Keratinocyte (primary cell): ENCODE data around the gene UGT2A2. TPM values are rescaled to one million over a fixed set of nuclear protein-coding genes. Genes with fewer than 3 reads are reported as not detected.

Experiments used
- DNase-seq: peaks from one replicate; pipeline ENCODE4 v3.0.0-alpha.2; 2011; ENCODE audit warnings: low read depth, missing footprints, low spot score
- FAIRE-seq: peaks from 2 replicates; lab custom pipeline; 2011; peaks lifted over from hg19 to GRCh38; lab: Jason Lieb, UNC
- H2AFZ ChIP-seq: 2 replicates; pipeline ENCODE4 v1.6.0; 2012; ENCODE audit warnings: low read length, control low read depth, inconsistent platforms; ENCODE audit not compliant: control insufficient read depth
- H3K27ac ChIP-seq: 2 replicates; pipeline ENCODE4 v1.5.1; 2011; ENCODE audit warnings: low read length; ENCODE audit not compliant: control insufficient read depth, insufficient read depth
- H3K27me3 ChIP-seq: 3 replicates; pipeline ENCODE4 v1.6.0; 2011; ENCODE audit warnings: low read length; ENCODE audit not compliant: control insufficient read depth, insufficient read depth; ENCODE audit errors: extremely low read depth
- H3K36me3 ChIP-seq, 2 experiments: 2 replicates in 1 of 2; 3 replicates in 1 of 2; pipeline ENCODE4 v1.5.1; 2011; ENCODE audit warnings: low read length in 2 of 2, mild to moderate bottlenecking in 1 of 2; ENCODE audit not compliant: control insufficient read depth in 2 of 2, insufficient read depth in 2 of 2; ENCODE audit errors: extremely low read depth in 1 of 2
- H3K4me1 ChIP-seq: 3 replicates; pipeline ENCODE4 v1.5.1; 2011; ENCODE audit warnings: low read length; ENCODE audit not compliant: control insufficient read depth, insufficient read depth; ENCODE audit errors: extremely low read depth
- H3K4me2 ChIP-seq: 3 replicates; pipeline ENCODE4 v1.6.0; 2011; ENCODE audit warnings: low read depth, low read length; ENCODE audit not compliant: control insufficient read depth, insufficient read depth; ENCODE audit errors: extremely low read depth
- H3K4me3 ChIP-seq, 3 experiments: fragments of 200-600 bp in 1 of 3; sonication (generic) in 1 of 3; 2 replicates in 2 of 3; 3 replicates in 1 of 3; pipeline ENCODE4 v1.5.1; 2011 to 2016; ENCODE audit warnings: low read length in 3 of 3, mild to moderate bottlenecking in 3 of 3, control low read depth in 2 of 3, inconsistent platforms in 1 of 3, low read depth in 1 of 3, mixed read lengths in 1 of 3, mixed run types in 1 of 3, moderate library complexity in 1 of 3; ENCODE audit not compliant: control insufficient read depth in 2 of 3, insufficient read depth in 2 of 3; ENCODE audit errors: extremely low read depth in 1 of 3
- H3K79me2 ChIP-seq: 2 replicates; pipeline ENCODE4 v1.6.0; 2012; ENCODE audit warnings: low read length; ENCODE audit not compliant: control insufficient read depth, insufficient read depth
- H3K9ac ChIP-seq: 3 replicates; pipeline ENCODE4 v1.6.0; 2011; ENCODE audit warnings: low read length; ENCODE audit not compliant: control insufficient read depth, insufficient read depth; ENCODE audit errors: extremely low read depth
- H3K9me1 ChIP-seq: 3 replicates; pipeline ENCODE4 v1.6.0; 2011; ENCODE audit warnings: low read length; ENCODE audit not compliant: control insufficient read depth, insufficient read depth; ENCODE audit errors: extremely low read depth
- H3K9me3 ChIP-seq: 2 replicates; pipeline ENCODE4 v1.5.1; 2012; ENCODE audit warnings: low read depth, low read length; ENCODE audit not compliant: control insufficient read depth
- H4K20me1 ChIP-seq: 3 replicates; pipeline ENCODE4 v1.6.0; 2011; ENCODE audit warnings: low read length; ENCODE audit not compliant: control insufficient read depth, insufficient read depth; ENCODE audit errors: extremely low read depth
- CTCF ChIP-seq, 3 experiments: IDR thresholded peaks in 1 of 3; conservative IDR thresholded peaks in 1 of 3; optimal IDR thresholded peaks in 1 of 3; 2 replicates in 2 of 3; 3 replicates in 1 of 3; pipeline versions ENCODE3 to v1.5.1; 2011; ENCODE audit warnings: low read length in 3 of 3, mild to moderate bottlenecking in 3 of 3, moderate library complexity in 2 of 3, control low read depth in 1 of 3, inconsistent platforms in 1 of 3; ENCODE audit not compliant: insufficient read depth in 2 of 3; ENCODE audit errors: extremely low read depth in 1 of 3
- EZH2 ChIP-seq: IDR thresholded peaks from one replicate; pipeline ENCODE4 v1.6.1; 2012; ENCODE audit warnings: inconsistent platforms, mild to moderate bottlenecking, low read length, moderate library complexity
- dilution Hi-C: fragments of 300-500 bp; cut with MboI; formaldehyde crosslinking; loops from one replicate; pipeline ENCODE4 v1.7.0; 2020; ENCODE audit warnings: low sequenced_read_pairs; ENCODE audit not compliant: extremely low pct_ligation_motif_present
- polyA plus RNA-seq, 5 experiments: library from polyadenylated mRNA; depleted of rRNA in 3 of 5; stranded (reverse) in 3 of 5; stranded (forward) in 1 of 5; unstranded in 1 of 5; fragments of >200 nt; gene quantifications; 1 replicate in 1 of 5; 2 replicates in 3 of 5; 3 replicates in 1 of 5; pipeline versions ENCODE4 v1.2.1 to v1.2.3, GENCODE V29; 2011 to 2012; ENCODE audit warnings: missing spikeins in 2 of 5, low read depth in 1 of 5, low replicate concordance in 1 of 5

The UGT2A2 gene
- polyA plus RNA-seq, 1 donor (not counting 4 experiments of a cell fraction or from before 2014, with no cell fraction given), result not detected

DNA sequence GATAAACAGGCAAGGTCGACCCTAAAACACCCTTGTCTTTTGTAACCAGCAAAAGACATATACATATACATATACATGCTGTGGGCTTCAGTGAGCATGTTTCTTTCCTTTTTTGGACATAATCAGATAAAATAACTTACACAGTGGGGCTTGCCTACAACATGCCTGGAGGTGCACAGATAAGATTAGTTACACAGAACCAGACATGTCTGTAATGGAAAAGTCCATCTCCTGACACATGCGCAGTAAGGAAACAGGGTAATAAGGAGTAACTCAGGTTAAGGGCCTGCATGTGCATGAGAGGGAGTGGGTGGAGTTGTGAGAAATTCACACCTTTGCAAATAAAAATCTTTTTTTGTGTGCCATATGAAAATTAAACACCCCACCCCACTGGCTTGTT is 10.2 kb upstream of the UGT2A2 start:
- DNase-seq, result no peak
- Histone ChIP-seq H3K27me3 (no peaks in the 10 kb centered on the region), H3K9me3 (no peaks in the 10 kb centered on the region), H3K27ac (peak overlapping the region; percentile 41), H3K36me3 (no peaks in the 10 kb centered on the region), H3K9ac (no peak overlapping the region), H3K4me2 (peak overlapping the region; percentile 57), H3K4me3 (peak overlapping the region in 1 of 3 experiments; percentile 19), H3K79me2 (no peaks in the 10 kb centered on the region), H3K4me1 (peaks cover 8% of the 10 kb centered on the region), H3K9me1 (no peaks in the 10 kb centered on the region), H2AFZ (peak overlapping the region; percentile 82), H4K20me1 (no peaks in the 10 kb centered on the region)
- dilution Hi-C loops, result no loop called here
- FAIRE-seq, result peak; percentile 82
- TF ChIP-seq CTCF (optimal IDR thresholded peaks at IDR 0.05 in 1 of 3, IDR thresholded peaks at IDR 0.05 in 1 of 3, conservative IDR thresholded peaks at IDR 0.05 in 1 of 3; ENCODE audit: extremely low read depth in 1 of 3, insufficient read depth in 2 of 3, low read length in 3 of 3), result no peak
- TF ChIP-seq EZH2, result no peak

DNA sequence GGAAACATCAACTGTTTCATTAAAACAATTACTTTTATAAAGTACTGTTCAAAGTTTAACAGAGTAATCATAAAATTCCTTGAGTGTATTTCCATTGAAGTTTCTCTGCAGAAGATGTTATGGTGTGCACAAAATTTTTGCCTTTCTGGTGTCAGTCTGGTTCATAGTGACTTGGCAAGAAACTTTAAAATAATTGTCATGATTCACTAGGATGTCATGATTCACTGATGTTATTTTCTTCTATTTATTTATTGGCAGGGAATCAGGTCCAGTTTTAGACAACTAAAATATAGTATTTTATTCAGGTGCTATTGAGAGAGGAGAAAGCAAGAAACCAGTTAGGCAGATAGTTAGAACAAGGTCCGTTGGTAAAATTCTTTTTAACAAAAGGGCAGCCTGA is 9.8 kb upstream of the UGT2A2 start:
- no peak overlapping the region for H3K9ac ChIP-seq
- peaks cover 8% of the 10 kb centered on the region for H3K4me1 ChIP-seq
- no peaks in the 10 kb centered on the region for H3K36me3 ChIP-seq
- DNase-seq (no peak), FAIRE-seq (no peak)
- no peaks in the 10 kb centered on the region for H4K20me1 ChIP-seq
- H3K27me3 ChIP-seq, result no peaks in the 10 kb centered on the region
- peak overlapping the region; percentile 57 for H3K4me2 ChIP-seq
- H3K9me3 ChIP-seq, result no peaks in the 10 kb centered on the region
- peak overlapping the region; percentile 82 for H2AFZ ChIP-seq
- dilution Hi-C loops, result no loop called here
- H3K9me1 ChIP-seq, result no peaks in the 10 kb centered on the region
- no peaks in the 10 kb centered on the region for H3K79me2 ChIP-seq
- peak overlapping the region in 1 of 3 experiments; percentile 19 for H3K4me3 ChIP-seq
- H3K27ac ChIP-seq, result peak overlapping the region; percentile 41
- TF ChIP-seq CTCF (optimal IDR thresholded peaks at IDR 0.05 in 1 of 3, IDR thresholded peaks at IDR 0.05 in 1 of 3, conservative IDR thresholded peaks at IDR 0.05 in 1 of 3; ENCODE audit: extremely low read depth in 1 of 3, insufficient read depth in 2 of 3, low read length in 3 of 3) (no peak), EZH2 (no peak)
